Central memory CD8-positive, alpha-beta T cell (primary cell): Measurements from ENCODE around the gene TRHDE.

Source experiments
- ATAC-seq: fragments of 150-1000 bp; cut with Tn5 transposase; replicated peaks from 2 replicates; pipeline ENCODE4 v1.10.0; 2022; ENCODE audit warnings: mild to moderate bottlenecking, moderate FRiP score, moderate number of reproducible peaks; ENCODE audit not compliant: poor library complexity, severe bottlenecking; ENCODE audit errors: extremely low read depth
- DNase-seq, 2 donors: peaks; one replicate each; pipeline ENCODE4 v3.0.0; 2021; ENCODE audit warnings: low spot score in 2 of 2
- H3K27ac Mint-ChIP-seq: one replicate; pipeline ENCODE4 v1.8.0; 2022; ENCODE audit warnings: low read depth, mild to moderate bottlenecking, moderate library complexity, mixed read lengths
- H3K27me3 Mint-ChIP-seq: one replicate; pipeline ENCODE4 v1.8.0; 2022; ENCODE audit warnings: mixed read lengths
- H3K36me3 Mint-ChIP-seq: one replicate; pipeline ENCODE4 v1.8.0; 2022; ENCODE audit warnings: mild to moderate bottlenecking, moderate library complexity, mixed read lengths; ENCODE audit not compliant: insufficient read depth
- H3K4me1 Mint-ChIP-seq: one replicate; pipeline ENCODE4 v1.8.0; 2022; ENCODE audit warnings: mixed read lengths
- H3K4me3 Mint-ChIP-seq: one replicate; pipeline ENCODE4 v1.8.0; 2022; ENCODE audit warnings: mild to moderate bottlenecking, moderate library complexity, mixed read lengths
- H3K9me3 Mint-ChIP-seq: one replicate; pipeline ENCODE4 v1.8.0; 2022; ENCODE audit warnings: mixed read lengths

Gene TRHDE

DNA sequence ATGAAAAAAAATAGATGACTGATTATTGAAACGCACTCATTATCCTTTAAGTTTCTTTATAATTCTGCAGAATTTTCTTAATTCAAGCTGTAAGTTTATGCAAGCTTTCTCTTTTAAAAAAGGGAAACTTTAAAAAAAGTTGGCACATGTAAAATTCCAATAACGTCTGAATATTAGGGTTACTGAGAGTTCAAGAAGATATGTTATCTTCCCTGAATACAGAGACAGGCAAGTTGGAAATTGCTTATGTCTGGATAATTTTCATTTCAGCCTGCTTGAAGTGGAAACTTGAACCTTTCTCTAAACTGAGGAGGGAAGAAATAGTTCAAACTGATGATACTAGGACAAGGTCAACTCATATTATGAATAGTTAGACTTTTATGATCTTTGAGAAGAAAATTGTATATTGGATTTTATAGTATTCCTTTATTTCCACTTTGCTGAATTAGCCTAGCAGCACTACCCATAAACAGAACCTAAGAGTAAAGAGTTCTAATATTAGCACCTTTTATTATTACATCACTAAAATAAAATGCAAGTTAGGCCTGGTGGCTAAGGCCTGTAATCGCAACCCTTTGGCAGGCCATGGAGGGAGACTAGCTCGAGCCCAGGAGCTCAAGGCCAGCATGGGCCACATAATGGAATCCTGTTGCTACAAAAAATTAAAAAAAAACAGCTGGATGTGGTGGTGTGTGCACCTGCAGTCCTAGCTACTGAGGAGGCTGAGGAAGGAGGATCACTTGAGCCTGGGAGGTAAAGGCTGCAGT, 288.0 kb downstream of the TRHDE start:
- Mint-ChIP-seq H3K4me1 (no peaks in the 10 kb centered on the region), H3K9me3 (peaks cover 9% of the 10 kb centered on the region), H3K27me3 (no peaks in the 10 kb centered on the region), H3K4me3 (no peak overlapping the region), H3K36me3 (no peaks in the 10 kb centered on the region), H3K27ac (no peak overlapping the region)
- DNase-seq: no peak
- no peak for ATAC-seq

DNA sequence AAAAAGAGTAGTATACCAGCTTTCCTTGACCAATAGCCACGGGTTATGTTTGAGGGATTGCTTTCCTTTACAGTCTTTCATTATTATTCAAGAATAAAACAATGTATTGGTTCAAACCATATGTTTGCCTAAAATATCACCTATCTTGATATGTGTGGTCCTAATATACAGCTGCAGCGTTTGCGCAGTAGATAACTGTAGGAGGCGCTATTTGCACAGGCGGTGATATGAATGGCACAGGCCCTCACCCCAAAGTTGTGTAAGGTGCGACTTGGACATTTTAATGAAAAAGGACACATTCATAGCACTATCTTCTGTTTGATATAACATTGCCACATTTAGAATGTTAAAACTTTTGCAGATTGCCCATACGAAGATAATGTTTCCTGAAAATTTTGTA, 298.4 kb downstream of the TRHDE start:
- H3K36me3 Mint-ChIP-seq: no peaks in the 10 kb centered on the region
- DNase-seq (no peak), ATAC-seq (no peak)
- no peak overlapping the region for H3K27ac Mint-ChIP-seq
- H3K27me3 Mint-ChIP-seq: no peaks in the 10 kb centered on the region
- H3K9me3 Mint-ChIP-seq: peaks cover 5% of the 10 kb centered on the region
- no peak overlapping the region for H3K4me3 Mint-ChIP-seq
- H3K4me1 Mint-ChIP-seq: no peaks in the 10 kb centered on the region

- H3K27ac Mint-ChIP-seq: no peak overlapping the region
- ATAC-seq (no peak), DNase-seq (no peak)
- no peaks in the 10 kb centered on the region for H3K4me1 Mint-ChIP-seq
- H3K27me3 Mint-ChIP-seq: no peaks in the 10 kb centered on the region
- H3K9me3 Mint-ChIP-seq: peaks cover 11% of the 10 kb centered on the region
- no peaks in the 10 kb centered on the region for H3K36me3 Mint-ChIP-seq
- H3K4me3 Mint-ChIP-seq: no peak overlapping the region
Measured at GRCh38 chr12:72574138-72574537, 302.0 kb downstream of the TRHDE start.

DNA sequence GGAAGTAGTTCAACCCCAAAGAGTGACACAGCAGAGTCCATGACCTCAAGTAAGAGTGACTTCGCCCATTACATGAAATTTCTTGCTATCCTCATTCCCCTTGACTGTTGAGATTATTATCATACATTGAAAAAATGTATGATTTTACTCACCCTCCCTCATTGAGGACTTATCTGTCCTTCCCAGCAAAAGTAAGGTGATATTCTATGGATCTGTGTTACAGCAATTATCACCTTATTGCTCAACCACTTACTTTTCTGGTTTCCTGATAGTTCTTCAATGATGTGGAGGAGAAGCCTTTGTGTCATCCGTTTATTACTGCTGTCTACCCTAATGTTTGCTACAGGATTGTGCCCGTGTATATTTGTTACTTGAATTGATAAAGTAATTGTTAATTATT, 306.2 kb downstream of the TRHDE start:
- Mint-ChIP-seq H3K4me1 (no peaks in the 10 kb centered on the region), H3K4me3 (no peak overlapping the region), H3K9me3 (peaks cover 12% of the 10 kb centered on the region), H3K27ac (no peak overlapping the region), H3K36me3 (no peaks in the 10 kb centered on the region), H3K27me3 (no peaks in the 10 kb centered on the region)
- DNase-seq (no peak), ATAC-seq (no peak)

- DNase-seq: no peak
- peaks cover 23% of the 10 kb centered on the region for H3K9me3 Mint-ChIP-seq
Measured at GRCh38 chr12:72586456-72586855, 314.3 kb downstream of the TRHDE start.

GRCh38 chr12:72602581-72602980, 330.4 kb downstream of the TRHDE start:
- H3K4me3 Mint-ChIP-seq: no peak overlapping the region
- no peaks in the 10 kb centered on the region for H3K4me1 Mint-ChIP-seq
- no peak overlapping the region for H3K27ac Mint-ChIP-seq
- H3K27me3 Mint-ChIP-seq: no peaks in the 10 kb centered on the region
- ATAC-seq (no peak), DNase-seq (no peak)
- peaks cover 22% of the 10 kb centered on the region for H3K9me3 Mint-ChIP-seq
- H3K36me3 Mint-ChIP-seq: no peaks in the 10 kb centered on the region

More at GRCh38 chr12:72586456-72586855, 314.3 kb downstream of the TRHDE start:
- no peaks in the 10 kb centered on the region for H3K36me3 Mint-ChIP-seq
- no peaks in the 10 kb centered on the region for H3K27me3 Mint-ChIP-seq
- H3K4me1 Mint-ChIP-seq: no peaks in the 10 kb centered on the region
- ATAC-seq: no peak
- H3K4me3 Mint-ChIP-seq: no peak overlapping the region
- no peak overlapping the region for H3K27ac Mint-ChIP-seq

- H3K27ac Mint-ChIP-seq: no peak overlapping the region
- no peak for DNase-seq
- H3K36me3 Mint-ChIP-seq: no peaks in the 10 kb centered on the region
- peaks cover 26% of the 10 kb centered on the region for H3K9me3 Mint-ChIP-seq
- H3K4me1 Mint-ChIP-seq: no peaks in the 10 kb centered on the region
- no peak overlapping the region for H3K4me3 Mint-ChIP-seq
- no peak for ATAC-seq
- H3K27me3 Mint-ChIP-seq: no peaks in the 10 kb centered on the region
Measured at GRCh38 chr12:72605975-72606374, 333.8 kb downstream of the TRHDE start.

GRCh38 chr12:72610342-72610741, 338.2 kb downstream of the TRHDE start:
- Mint-ChIP-seq H3K4me1 (no peaks in the 10 kb centered on the region), H3K9me3 (peaks cover 12% of the 10 kb centered on the region), H3K4me3 (no peak overlapping the region), H3K27me3 (no peaks in the 10 kb centered on the region), H3K36me3 (no peaks in the 10 kb centered on the region), H3K27ac (no peak overlapping the region)
- no peak for ATAC-seq
- DNase-seq: no peak

DNA sequence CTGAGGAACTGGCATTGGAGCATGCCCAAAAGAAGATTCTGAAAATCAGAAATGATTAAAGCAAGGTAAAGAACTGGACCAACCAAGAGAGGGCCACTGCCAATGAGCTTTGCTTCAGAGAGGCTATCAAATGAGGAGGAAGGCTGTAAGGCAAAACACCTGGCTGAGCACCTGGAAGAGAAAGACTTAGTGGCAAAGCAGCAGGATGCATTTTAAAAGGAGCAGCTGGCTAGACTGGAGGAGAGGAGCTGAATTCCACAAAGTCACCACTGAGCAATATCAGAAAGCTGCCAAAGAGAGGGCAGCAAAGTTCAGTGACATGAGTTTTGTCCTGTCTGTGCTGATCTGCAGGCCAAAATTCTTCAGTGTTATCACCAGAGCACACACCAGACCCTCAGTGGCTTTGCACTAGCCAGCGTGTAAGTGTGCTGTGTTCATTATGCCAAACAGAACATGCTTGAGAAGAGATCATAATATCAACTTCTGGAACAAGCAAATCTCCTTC, 338.7 kb downstream of the TRHDE start:
- Mint-ChIP-seq H3K9me3 (peaks cover 9% of the 10 kb centered on the region), H3K27ac (no peak overlapping the region), H3K4me1 (no peaks in the 10 kb centered on the region), H3K27me3 (no peaks in the 10 kb centered on the region), H3K36me3 (no peaks in the 10 kb centered on the region), H3K4me3 (no peak overlapping the region)
- DNase-seq (no peak), ATAC-seq (no peak)

- Mint-ChIP-seq H3K36me3 (no peaks in the 10 kb centered on the region), H3K27ac (no peak overlapping the region), H3K4me3 (no peak overlapping the region), H3K4me1 (no peaks in the 10 kb centered on the region), H3K27me3 (no peaks in the 10 kb centered on the region), H3K9me3 (peaks cover 8% of the 10 kb centered on the region)
- DNase-seq (no peak), ATAC-seq (no peak)
Measured at GRCh38 chr12:72612171-72612570, 340.0 kb downstream of the TRHDE start.

DNA sequence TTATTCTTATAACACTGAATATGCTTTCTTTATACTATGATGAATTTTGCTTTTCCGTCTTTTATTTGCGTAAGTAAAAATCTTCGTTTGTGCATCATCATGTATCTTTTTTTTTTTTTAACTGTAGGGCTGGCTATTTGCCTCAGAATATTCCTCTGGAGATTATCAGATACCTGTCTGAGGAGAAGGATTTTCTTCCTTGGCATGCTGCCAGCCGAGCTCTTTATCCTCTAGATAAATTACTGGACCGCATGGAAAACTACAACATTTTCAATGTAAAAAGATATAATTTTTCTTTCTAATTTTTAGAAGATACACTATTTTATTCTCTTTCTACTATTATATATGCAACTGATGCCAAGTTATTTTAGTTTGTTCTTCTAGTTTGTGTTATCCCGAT, 346.6 kb downstream of the TRHDE start:
- ATAC-seq: no peak

GRCh38 chr12:72622556-72622955, 350.4 kb downstream of the TRHDE start:
- H3K27me3 Mint-ChIP-seq: no peaks in the 10 kb centered on the region

More for the DNA sequence above, 346.6 kb downstream of the TRHDE start:
- H3K27ac Mint-ChIP-seq: no peak overlapping the region
- DNase-seq: no peak
- H3K27me3 Mint-ChIP-seq: no peaks in the 10 kb centered on the region
- no peaks in the 10 kb centered on the region for H3K9me3 Mint-ChIP-seq
- H3K36me3 Mint-ChIP-seq: no peaks in the 10 kb centered on the region
- H3K4me3 Mint-ChIP-seq: no peak overlapping the region
- no peaks in the 10 kb centered on the region for H3K4me1 Mint-ChIP-seq

DNA sequence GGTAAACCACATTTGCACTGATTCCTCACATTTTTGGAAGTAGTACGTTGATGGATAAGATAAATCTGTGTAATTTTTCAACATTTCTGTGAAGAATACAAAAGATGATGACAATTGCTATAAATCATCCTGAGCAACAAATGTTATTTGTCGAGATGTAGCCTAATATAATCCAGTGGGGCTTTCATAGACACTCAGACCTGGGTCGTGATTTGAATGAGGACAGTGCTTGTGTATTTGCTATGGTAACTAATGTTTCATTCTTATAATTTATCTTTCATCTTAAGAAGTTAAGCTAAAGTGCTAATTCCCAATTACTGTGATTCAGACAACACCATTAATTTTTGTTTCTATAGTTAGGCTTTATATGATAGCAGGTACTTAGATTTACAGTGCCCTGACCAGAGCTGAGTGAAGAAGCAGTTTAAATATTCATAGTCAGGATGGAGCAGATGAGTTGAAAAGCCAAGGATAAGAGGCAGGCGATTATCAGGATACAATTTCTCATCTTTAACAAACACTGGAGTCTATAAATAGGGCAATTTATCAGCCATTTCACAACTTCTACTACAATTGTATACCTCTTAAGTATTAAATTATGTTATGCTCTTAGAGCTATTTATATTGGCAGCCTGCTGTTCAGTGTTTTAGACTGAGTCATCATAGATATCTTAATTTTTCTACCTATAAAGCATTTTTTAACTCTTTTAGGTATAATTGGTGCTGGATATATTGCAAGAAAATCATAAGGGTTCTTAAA, 359.9 kb downstream of the TRHDE start:
- H3K4me3 Mint-ChIP-seq: no peak overlapping the region
- no peak overlapping the region for H3K27ac Mint-ChIP-seq
- no peaks in the 10 kb centered on the region for H3K36me3 Mint-ChIP-seq
- no peak for DNase-seq
- ATAC-seq: no peak
- H3K27me3 Mint-ChIP-seq: no peaks in the 10 kb centered on the region
- no peaks in the 10 kb centered on the region for H3K9me3 Mint-ChIP-seq
- no peaks in the 10 kb centered on the region for H3K4me1 Mint-ChIP-seq

More at GRCh38 chr12:72622556-72622955, 350.4 kb downstream of the TRHDE start:
- DNase-seq (no peak), ATAC-seq (no peak)
- Mint-ChIP-seq H3K4me3 (no peak overlapping the region), H3K9me3 (peaks cover 7% of the 10 kb centered on the region), H3K4me1 (no peaks in the 10 kb centered on the region), H3K36me3 (no peaks in the 10 kb centered on the region), H3K27ac (no peak overlapping the region)
